ENCODE results near the gene GPR17.
A peak's percentile ranks its signal among the peaks of the same experiment; 100 is the strongest.

Gene GPR17

DNA sequence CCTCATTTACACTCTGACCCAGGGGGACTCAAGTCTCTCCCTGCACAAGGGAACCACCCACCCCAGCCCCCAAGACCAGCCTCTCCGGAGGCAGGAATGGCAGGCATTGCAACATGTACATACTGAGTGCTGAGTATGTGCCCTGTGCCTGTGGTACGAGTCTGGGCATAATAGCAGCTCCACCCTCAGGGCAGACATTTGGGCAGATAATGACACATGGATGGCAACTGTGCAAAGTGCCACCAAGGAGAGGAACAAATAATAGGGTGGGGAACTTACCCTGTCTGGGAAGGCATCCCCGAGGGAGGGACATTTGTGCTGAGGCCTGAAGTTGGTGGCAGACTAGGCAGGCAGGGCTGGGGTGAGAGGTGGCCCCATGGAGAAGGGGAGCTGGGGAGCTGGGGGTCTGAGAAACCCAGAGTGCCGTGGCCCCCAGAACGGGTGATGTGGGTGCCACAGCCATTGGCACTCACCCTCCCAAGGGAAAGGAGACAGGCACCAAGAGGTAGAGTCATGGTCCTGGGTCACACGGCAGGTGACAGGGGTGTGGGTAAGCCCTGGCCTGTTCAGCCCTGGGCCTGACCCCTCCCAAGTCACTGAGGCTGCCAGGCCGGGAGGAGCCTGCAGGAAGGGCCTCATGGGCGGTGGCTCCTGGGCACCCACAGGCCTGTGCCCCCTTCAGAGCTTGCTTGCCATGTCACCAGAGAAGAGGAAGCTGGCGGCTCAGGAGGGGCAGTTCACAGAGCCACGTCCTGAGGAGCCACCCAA is 15.7 kb upstream of the GPR17 start:
- no peak for DNase-seq

DNA sequence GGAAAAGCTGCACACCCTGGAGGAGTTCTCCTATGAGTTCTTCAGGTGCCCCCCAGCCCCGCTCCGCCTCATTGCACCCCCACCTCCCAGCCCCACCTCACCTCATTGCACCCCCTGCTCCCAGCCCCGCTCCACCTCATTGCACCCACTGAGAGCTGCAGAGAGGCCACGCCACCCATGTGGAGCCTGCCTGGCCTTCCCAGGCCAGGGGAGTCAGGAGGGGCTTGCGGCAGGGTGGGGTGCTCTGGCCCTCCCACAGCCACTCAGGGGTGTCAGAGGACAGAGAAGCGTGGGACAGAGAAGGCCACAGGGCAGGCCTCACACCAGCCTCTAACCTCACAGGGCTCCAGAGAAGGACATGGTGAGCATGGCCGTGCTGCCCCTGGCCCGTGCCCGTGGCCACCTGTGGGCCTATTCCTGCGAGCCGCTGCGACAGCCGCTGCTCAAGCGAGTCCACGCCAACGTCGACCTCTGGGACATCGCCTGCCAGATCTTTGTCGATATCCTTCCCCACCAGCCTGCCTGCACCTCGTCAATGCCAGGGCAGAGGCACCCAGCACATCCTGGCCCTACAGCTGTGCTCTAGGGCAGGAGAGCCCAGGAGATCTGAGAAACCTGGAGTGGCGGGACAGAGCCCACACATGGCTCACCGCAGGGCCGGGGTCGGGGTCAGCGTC is 15.0 kb upstream of the GPR17 start:
- DNase-seq = no peak

DNA sequence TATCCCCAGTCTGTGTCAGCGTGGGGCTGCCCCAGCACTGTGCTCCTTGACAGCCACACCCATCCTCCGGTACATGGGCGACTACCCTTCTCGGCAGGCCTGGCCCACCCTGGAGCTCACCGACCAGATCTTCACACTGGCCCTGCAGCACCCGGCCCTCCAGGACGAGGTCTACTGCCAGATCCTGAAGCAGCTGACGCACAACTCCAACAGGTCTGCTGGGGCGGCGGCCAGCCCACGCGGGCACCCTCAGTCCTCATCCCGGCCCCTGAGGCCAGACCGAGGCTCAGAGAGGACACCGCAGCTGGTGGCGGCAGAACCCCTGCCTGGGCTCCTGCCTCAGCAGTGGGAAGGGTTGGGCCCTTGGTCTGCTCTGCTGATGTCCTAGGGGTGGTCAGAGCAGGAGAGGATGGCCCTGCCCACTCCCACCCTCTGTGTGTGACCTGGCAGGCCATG is 14.4 kb upstream of the GPR17 start:
- no peak for DNase-seq

DNA sequence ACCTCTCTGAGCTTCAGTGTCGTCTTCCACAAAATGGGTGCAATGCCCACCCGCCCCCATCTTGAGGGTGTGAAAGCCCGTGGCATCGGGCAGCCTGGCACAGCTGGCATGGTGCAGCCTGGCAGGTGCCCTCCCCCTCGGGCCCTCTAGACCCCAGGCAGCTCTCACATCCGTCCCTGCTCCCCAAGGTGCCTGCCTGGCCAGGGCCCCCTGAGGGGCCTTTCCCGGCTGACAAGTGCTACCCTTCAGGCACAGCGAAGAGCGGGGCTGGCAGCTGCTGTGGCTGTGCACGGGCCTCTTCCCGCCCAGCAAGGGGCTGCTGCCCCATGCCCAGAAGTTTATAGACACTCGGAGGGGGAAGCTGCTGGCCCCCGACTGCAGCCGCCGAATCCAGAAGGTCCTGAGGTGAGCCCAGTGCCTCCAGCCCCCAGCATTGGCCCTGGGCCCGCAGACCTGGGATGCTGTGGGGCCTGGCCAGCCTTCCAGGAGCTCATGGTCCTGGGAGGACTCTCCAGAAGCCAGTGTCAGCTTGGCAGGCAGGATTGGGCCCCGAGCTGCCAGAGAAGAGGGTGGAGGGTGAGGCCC is 13.9 kb upstream of the GPR17 start:
- DNase-seq = no peak

DNA sequence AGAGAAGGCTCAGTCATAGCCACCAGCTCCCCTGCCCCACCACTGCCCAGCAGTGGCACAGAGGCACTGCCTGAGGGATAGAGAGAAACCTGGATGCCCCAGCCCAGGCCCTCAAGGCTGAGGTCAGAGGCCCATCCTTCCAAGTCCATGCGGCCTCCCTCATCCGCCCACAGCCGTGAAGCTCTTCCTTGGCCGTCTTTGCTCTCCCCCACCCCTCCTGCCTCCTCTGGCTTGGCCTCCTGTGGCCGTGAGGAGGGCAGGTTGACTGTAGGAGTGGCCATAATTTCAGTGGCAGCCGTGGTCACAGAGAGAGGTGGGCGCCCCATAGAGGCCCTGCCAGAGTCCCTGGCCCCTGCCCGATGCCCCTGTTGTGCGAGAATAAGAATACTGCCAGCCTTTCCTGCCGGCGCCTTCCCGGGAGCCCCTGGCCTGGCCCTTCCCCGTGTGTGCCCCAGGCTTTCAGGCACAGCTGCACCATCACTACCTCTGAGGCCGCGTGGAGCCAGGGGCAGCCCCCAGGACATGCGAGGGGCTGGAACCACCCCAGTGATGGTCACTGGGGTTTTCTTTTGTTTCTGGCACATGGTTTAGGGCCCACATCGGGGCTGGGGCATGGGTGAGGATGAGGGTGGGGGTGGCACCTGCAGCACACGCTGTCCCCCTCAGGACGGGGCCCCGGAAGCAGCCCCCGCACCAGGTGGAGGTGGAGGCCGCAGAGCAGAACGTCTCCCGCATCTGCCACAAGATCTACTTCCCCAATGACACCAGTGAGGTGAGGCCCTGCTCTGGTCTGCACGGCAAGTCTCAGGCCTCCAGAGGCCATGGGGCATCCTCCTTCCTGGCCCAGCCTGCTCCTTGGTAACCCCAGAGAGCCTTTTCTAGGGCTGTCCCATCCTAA is 13.1 kb upstream of the GPR17 start:
- DNase-seq = no peak

DNA sequence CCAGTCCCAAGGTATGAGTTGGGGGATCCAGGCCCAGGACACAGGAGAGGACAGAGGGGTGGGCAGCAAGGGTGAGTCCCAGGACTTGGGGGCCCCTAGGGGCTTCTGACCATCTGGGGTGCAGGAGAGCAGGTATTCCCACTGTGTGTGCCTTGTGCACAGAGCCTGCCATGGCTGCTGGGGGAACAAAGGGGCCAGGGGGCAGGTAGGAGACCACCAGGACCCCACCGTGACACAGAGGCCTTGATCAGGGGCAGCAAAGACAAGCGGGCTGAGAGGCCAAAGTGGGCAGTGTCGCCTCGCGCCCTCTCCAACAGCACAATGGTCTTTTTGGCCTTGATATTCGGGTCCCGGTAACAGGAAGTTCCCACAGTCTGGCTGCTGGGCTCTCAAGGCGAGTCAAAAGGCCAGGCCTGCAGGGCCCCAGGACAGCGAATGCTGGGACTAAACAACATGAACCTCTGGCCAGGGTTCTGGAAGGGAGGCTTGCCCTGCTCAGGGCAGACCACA is 12.3 kb upstream of the GPR17 start:
- DNase-seq = no peak

DNA sequence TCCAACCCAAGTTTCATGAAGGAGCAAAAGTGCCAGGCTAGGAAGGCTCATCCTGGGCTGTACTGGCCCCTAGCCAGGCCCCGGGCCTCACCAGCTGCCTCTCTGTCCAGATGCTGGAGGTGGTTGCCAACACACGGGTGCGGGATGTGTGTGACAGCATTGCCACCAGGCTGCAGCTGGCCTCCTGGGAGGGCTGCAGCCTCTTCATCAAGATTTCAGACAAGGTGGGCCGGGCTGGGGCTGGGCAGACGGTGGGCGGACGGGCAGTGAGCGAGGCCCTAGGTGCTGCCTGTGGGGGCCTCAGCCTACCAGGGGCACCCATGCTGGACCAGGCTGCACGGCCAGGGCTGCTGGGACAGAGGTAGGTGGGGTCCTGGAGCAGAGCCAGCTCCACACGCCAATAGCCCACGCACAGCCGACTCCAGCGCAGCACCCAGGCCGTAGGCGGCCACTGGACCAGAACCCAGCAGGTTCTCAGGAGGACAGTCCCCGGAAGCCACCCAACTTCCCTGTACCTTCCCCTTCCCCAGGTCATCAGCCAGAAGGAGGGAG is 11.8 kb upstream of the GPR17 start:
- DNase-seq = no peak

DNA sequence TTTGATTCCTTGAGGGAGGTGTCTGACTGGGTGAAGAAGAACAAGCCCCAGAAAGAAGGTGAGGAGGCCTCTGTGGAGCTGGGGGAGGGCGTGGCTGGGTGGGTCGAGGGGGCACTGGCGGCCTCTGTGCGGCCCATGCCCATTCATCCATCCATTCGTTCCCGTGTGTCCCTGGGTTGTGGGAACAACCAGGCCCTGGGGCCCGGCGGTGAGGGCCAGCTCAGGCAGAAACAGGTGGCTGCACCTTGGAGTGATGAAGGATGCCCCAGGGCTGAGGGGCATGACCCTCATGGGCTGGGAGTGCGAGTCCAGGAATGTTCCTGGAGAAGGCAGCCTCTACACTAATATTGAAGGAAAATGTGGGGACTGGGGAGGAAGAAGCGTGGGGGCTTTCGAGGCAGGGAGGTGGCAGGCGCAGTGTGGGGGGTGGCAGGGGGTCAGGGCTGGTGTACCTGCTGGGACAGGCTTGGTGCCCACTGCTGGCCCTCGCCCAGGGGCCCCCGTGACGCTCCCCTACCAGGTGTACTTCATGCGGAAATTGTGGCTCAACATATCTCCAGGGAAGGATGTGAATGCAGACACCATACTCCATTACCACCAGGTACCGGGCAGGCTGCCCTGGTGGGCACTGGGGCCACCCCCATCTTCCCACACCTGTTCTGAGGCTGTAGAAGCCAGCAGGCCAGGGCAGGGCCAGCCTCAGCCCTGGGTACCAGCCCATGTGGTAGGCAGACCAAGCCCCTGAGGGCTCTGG is 11.2 kb upstream of the GPR17 start:
- DNase-seq = no peak

DNA sequence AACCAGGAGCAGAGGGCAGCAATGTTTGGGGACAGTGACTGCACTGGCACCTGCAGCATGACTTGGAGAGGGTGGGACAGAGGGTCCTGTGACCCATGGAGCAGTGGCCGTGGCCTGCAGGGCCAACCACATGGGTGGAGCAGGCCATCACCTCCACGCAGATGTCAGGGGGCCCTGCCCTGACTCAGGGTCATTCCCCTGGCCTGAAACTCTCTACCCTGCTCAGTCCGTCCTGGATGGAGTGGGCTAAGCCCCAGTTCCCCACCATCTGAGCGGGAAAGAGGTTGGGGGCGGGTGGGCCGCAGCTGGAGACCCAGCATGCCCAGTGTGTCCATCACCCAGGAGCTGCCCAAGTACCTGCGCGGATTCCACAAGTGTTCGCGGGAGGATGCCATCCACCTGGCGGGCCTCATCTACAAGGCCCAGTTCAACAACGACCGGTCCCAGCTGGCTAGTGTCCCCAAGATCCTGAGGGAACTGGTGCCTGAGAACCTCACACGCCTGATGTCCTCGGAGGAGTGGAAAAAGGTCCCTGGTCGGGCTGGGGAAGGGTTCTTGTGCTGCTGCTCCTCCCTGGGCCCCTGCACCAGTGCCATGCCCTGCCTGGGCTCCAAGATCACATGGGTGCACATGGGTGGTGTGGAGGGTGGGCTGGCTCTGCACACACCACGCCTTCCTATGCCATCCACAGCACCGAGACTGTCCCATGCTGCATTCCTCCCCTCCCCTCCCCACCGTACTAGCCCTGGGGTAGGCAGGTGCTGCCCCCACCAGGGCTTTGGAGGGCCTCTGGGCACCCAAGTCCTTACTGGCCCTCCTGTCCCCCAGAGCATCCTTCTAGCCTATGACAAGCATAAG is 10.3 kb upstream of the GPR17 start:
- DNase-seq = no peak

DNA sequence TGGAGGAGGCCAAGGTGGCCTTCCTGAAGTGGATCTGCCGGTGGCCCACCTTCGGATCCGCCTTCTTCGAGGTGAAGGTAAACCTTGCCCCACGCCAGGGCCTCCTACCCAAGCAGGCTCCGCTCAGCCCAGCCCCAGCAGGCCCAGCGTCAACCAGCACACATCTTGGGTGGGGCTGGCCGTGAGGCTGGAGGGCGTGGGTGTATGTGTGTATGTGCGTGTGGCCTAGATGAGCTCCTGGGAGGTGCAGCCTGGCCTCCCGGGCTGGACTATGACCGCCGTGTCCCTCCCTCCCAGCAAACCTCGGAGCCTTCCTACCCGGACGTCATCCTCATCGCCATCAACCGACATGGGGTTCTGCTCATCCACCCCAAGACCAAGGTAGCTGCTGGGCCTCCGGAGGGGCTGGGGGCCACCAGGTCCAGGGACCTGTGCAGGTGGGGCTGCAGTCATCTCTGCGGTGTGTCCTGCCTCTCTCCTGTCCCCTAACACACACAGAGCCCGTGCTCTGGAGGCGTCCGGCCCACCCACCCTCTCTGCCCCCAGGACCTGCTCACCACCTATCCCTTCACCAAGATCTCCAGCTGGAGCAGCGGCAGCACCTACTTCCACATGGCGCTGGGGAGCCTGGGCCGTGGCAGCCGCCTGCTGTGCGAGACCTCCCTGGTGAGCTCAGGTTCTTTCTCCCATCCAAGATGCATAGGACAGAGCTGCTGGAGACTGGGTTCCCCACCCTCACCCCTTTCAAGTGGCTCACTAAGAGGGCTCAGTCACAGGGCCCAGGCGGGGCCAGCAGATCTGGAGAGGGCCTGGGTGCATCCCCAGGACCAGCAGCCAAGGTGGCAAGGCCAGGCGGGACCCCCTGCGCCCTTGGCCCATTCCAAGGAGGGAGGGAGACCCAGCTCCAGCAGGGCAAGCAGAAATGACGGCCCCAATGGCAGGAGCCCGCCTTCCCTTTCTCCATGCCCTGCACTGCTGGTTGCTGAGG is 9.4 kb upstream of the GPR17 start:
- DNase-seq = no peak

DNA sequence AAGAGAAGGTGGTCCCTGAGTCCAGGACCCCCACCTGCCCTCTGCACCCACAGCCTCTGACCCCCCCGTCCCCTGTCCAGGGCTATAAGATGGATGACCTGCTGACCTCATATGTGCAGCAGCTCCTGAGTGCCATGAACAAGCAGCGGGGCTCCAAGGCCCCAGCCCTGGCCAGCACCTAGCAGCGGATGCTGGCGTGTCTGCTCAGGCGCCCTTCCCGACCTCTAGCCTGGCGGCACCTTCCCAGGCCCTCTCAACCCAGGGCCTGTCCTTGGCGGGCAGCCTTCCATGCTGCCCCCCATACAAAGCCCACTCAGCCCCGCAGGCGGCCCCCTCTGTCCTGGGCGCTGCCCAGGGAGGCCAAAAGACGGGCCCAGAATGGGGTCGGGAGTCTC is 8.7 kb upstream of the GPR17 start:
- no peak for DNase-seq

DNA sequence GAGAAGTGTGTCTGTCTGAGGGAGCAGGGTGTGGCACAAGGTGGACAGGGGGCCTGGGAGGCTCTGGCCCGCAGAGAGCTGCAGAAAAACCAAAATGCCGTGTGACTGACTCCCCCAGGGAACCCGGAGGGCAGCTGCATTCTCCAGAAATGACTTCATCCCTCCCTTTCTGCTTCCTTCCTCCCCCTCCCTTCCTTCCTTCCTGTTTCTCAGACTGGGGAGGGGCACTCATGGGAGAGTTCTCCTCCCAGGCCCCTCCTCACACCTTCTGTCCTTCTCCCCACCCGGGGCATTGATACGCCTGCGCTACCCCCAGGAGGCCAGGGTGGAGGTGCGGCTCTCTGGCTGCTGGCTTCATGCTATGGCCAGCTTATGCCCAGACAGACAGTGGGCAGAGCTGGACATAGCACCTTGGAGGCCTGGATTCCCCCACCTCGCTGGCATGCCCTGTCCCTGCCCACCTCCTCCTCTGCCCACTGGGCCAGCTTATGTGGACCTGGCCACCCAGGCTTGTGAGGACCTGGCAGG is 8.2 kb upstream of the GPR17 start:
- no peak for DNase-seq

DNA sequence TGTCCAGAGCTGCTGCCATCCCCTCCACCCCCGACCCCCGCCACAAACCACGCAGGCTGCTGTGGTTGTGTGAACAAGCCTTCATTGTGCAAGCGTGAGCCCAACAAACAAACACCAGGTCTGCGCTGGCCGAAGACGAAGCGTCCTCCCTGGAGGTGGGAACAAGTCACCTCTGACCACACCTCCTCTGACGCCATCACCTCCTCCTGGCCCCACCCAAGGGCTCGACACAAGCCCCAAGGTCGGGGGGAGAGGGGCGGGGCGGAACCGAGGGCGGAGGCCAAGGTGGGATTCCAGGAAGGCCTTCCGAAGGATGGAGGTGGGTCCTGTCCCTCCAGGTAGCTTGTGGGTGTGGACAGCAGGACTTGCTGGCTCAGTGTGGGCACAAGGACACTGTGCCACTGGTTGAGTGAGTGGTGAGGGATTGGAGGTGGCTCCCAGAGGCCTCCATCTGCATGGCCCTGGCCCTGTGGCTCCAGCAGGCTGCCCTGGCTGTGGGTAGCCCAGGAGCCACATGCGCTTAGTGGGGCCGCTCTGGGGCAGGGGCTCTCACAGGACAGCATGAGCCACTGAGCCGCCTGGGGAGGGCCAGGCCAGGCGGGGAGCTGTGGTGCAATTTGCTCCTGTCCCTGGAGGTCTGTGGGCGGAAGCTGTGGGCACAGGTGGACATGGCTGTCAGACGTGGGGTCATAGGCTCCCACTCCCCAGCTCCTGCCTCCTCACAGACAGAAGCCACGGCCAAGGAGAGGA is 7.4 kb upstream of the GPR17 start:
- DNase-seq = no peak

DNA sequence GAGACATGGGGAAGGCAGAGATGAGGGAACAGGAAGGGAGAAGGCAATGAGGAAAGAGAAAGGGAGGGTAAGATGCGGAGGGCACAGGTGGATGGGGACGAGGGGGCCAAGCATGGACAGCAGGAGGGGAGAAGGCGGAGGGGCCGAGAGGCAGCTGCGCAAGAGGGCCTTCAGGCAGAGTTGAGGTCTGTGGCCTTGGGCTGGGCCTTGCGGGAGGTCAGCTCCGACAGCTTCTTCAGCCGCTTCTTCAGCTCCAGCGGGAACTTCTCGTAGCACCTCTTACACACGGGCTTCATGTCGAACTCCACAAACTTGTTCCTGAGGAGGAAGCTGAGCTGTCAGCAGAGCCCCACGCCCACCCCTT is 6.9 kb upstream of the GPR17 start:
- no peak for DNase-seq

DNA sequence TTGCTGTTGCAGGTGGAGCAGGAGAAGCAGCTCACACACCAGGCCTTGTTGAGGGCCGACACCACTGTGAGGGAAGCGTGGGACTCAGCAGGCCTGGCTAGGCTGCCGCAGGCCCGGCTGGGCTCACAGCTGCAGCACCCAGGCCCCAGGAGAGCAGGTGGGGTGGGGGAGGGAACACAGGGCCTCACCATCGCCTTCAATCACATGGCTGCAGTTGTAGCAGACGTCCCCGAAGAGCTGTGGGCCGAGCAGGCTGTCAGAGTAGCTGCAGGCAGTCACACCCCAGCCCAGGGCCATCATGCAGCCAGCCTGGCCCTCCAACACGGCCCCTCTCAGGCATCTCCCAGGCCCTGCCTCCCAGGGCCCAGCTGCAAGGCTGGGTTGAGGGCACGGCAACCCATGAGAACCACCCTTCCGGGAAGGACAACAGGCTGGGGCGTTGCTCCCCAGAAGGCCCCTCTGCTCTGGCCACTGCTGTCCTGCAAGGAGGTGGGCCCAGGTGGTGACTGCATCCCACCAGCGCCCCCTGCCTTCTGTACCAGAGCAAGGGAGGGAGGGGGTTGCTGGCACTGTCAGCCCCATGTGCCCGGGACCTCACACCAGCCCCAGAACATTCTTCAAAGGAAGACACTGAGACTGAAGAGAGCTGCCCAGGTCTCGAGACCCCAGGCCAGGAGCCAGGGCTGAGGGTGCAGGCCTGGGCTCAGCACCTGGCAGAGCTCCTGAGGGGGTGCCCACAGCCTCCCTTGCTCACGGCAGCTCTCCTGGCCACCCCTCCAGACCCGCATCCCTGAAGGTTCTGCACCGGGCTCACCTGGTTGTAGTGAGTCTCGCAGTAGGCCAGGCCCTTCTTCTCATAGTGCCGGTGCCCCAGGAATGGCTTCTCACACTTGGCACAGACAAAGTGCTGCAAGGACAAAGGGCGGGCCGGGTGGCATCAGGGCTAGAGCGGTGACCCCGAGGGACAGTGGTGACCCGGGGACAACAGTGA is 5.6 kb upstream of the GPR17 start:
- peak; percentile 31 for DNase-seq

DNA sequence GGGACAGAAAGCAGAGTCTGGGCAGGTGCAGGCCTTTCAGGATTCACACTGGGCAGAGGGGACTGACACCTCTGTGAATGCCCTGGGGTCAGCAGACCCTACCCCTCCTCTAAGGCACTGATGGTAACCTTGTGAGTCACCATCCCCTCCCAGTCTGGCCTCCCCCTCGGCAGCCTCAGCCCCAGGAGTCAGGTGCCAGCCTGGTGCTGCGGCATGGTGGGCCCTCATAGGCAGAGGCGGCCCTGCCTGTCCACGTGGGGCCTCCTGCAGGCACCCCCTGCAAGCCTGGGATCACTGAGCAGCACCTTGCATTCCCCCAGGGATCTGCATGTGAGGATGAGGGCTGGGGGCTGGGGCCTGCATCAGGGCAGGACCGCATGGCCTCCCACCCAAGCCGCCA is 4.8 kb upstream of the GPR17 start:
- peak; percentile 14 for DNase-seq

DNA sequence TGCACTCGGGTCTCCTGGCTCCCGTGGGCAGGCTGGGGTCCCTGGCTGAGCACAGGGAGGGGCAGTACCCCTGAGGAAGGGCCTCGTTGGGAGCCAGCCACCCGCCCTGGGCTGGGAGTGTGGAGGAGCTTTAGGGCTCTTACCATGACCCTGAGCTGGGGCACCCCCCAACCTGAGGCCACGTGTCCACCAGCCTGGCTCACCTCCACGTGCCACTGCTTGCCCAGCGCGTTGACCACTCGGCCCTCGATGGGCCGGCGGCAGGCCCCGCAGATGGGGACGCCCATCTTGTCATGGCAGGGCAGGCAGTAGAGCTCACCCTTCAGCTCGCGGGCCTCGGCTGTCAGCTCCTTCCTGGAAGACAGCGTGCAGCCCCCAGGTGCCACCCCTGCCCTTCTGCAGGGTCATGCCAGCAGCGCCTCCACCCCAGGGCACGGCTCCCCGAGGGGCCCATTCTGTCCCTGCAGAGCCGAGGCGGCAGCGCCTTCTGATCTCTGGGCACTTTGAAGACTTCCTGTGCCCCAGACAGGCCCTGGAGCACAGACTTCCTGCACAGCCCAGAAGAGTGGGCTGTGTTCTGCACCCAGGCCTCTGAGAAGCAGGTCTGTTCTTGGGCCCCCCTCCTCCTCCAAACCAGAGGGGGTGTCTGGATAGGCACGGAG is 4.0 kb upstream of the GPR17 start:
- peak; percentile 50 for DNase-seq

Measured in activated naive CD4-positive, alpha-beta T cell treated with Interleukin-2 at 50 U/mL for 16 hours (primary cell).